GM19193 (cell line): ENCODE data around the gene GLCCI1.

Source experiments
- POLR2A ChIP-seq: IDR thresholded peaks from 4 replicates; pipeline ENCODE4 v1.6.1; 2011; ENCODE audit not compliant: insufficient read depth, insufficient read length; ENCODE audit errors: extremely low read depth

GLCCI1 gene

GRCh38 chr7:8044761-8045430, 76.3 kb downstream of the GLCCI1 start:
- no peak for TF ChIP-seq POLR2A

GRCh38 chr7:8051373-8051772, 82.8 kb downstream of the GLCCI1 start:
- TF ChIP-seq POLR2A = no peak

GRCh38 chr7:8051998-8052397, 83.4 kb downstream of the GLCCI1 start:
- TF ChIP-seq POLR2A = no peak

- no peak for TF ChIP-seq POLR2A
These were observed 84.2 kb downstream of the GLCCI1 start for GRCh38 chr7:8052824-8053223.

GRCh38 chr7:8056439-8056838, 87.8 kb downstream of the GLCCI1 start:
- TF ChIP-seq POLR2A = no peak

- TF ChIP-seq POLR2A = no peak
These were observed 89.0 kb downstream of the GLCCI1 start for GRCh38 chr7:8057566-8057965.

GRCh38 chr7:8058322-8058721, 89.7 kb downstream of the GLCCI1 start:
- no peak for TF ChIP-seq POLR2A

- no peak for TF ChIP-seq POLR2A
These were observed 90.3 kb downstream of the GLCCI1 start for GRCh38 chr7:8058852-8059251.

GRCh38 chr7:8060241-8060640, 91.6 kb downstream of the GLCCI1 start:
- TF ChIP-seq POLR2A = no peak

GRCh38 chr7:8063706-8064297, 95.2 kb downstream of the GLCCI1 start:
- no peak for TF ChIP-seq POLR2A

- no peak for TF ChIP-seq POLR2A
These were observed 96.2 kb downstream of the GLCCI1 start for GRCh38 chr7:8064828-8065227.

GRCh38 chr7:8065356-8065813, 96.8 kb downstream of the GLCCI1 start:
- no peak for TF ChIP-seq POLR2A

- no peak for TF ChIP-seq POLR2A
These were observed 100.5 kb downstream of the GLCCI1 start for GRCh38 chr7:8068892-8069686.

- no peak for TF ChIP-seq POLR2A
These were observed 102.0 kb downstream of the GLCCI1 start for GRCh38 chr7:8070451-8071180.

- no peak for TF ChIP-seq POLR2A
These were observed 109.8 kb downstream of the GLCCI1 start for GRCh38 chr7:8078418-8078817.
